Posterior vena cava (tissue), 2 donors: ENCODE results near the gene BEND5. TPM values are rescaled to one million over a fixed set of nuclear protein-coding genes. Genes with fewer than 3 reads are reported as not detected.
A peak's percentile ranks its signal among the peaks of the same experiment; 100 is the strongest.

Experiments used
- DNase-seq: peaks from one replicate; pipeline ENCODE4 v3.0.0-alpha.2; 2020; ENCODE audit warnings: low spot score
- intact Hi-C, 2 donors: fragments of 100-400 bp; cut with DNase I; formaldehyde crosslinking; loops; one replicate each; pipeline versions ENCODE4 v1.14.1 to v1.14.2; 2022 to 2023
- long read RNA-seq, 2 donors: library from polyadenylated mRNA; unstranded; transcript quantifications; one replicate each; pipeline ENCODE4 v2.0.0, GENCODE V29; 2020 to 2021
- total RNA-seq, 2 donors: library from RNA; stranded (reverse); fragmentation: NEBNext Ultra II Directional; extraction: Animal tissue kit (Norgen Biotek cat#: 25700); gene quantifications; one replicate each; pipeline ENCODE4 v1.2.1, GENCODE V29; 2021
- donor health status: DM: yes; HTN: yes; CAD: no.
- donor health status: DM: yes; HTN: yes; CAD: no.

BEND5 gene
- total RNA-seq, result 1 to 10 TPM; 2.7 to 5.8 TPM
- long read RNA-seq, donor 1, partial matches to known transcripts, result 0 of 4 reads
- long read RNA-seq, donor 1, other reads (novel, unspliced or antisense), result 2 of 4 reads
- long read RNA-seq, donor 2, partial matches to known transcripts, result 2 of 12 reads
- long read RNA-seq, donor 2, other reads (novel, unspliced or antisense), result 6 of 12 reads

- intact Hi-C loops, result no loop called here
- DNase-seq, result no peak
Measured at GRCh38 chr1:48776393-48777218, at the start of gene BEND5. Gene BEND5 (minus strand): TSS chr1:48776891. CDS start chr1:48776831, 60 bp downstream.

DNA sequence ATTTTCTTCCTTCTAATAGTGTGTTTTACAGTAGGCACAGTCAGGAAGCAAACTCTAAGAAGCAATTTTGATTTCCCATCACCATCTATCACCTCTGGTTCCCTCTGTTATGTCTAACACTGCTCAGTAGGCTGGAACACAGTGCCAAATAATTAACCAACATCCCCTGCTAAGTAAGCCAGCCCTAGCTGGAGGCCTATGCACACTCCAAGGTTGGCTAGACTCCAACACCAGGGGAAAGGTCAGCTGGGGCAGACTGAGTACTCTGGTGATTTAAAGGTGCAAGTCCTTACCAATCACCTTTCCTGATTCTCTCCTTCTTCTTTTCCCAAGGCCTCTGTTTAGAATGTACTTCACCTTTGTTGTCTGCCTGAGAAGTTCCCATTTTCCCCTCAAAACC, 46.5 kb upstream of the BEND5 start:
- no peak for DNase-seq
- intact Hi-C loops, result no loop called here

GRCh38 chr1:48820491-48820890, 43.8 kb upstream of the BEND5 start:
- intact Hi-C loops, result no loop called here
- no peak for DNase-seq

GRCh38 chr1:48817505-48818114, 40.9 kb upstream of the BEND5 start:
- DNase-seq, result peak; percentile 86
- intact Hi-C loops, result no loop called here

DNA sequence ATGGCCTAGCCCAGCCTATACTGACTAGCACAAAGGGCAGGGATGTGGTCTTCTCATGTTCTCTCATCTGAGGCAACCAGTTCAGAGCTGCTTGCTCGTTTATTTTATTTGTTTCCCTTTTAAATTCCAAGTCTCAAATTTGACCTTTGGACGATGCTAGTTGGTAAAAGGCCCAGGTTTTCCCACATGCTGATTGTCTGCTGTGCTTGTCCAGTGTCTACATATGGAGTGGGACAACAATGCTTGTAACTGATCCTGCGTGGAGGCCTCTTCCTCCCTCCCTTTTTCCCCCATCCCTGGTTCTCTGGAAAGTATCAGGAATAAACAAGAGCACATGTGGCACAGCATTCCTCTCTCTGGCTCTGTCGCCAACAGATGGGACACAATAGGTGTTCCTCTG, 34.0 kb upstream of the BEND5 start:
- intact Hi-C loops, result loop anchor here in 1 of 2 donors (5.0 kb wide), 1 partner anchor 127 kb away; no protein-coding TSS in a partner anchor
- no peak for DNase-seq

DNA sequence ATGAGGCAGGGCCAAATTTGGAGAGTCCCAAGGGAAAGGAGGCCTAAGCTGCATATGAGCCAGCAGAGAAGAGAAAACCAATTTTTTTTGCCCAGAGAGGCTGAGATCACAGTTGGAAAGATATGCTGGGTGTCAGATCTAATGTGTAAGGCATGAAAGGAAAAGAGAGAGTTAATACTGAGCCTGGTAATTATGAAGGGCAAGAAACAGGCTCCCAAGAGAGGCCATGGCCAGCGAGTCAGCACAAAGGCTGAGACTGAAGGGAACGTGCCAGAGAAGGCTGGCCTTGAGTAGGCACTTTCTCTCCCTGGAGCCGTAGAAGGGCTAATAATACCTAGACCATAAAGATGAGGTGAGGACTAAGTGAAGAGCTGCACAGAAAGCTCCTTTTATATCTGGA, 31.8 kb upstream of the BEND5 start:
- intact Hi-C loops, result loop anchor here in 1 of 2 donors (10.0 kb wide), 1 partner anchor 124 kb away; no protein-coding TSS in a partner anchor

GRCh38 chr1:48807554-48808260, 31.0 kb upstream of the BEND5 start:
- intact Hi-C loops, result loop anchor here in 1 of 2 donors (10.0 kb wide), 1 partner anchor 123 kb away; no protein-coding TSS in a partner anchor
- DNase-seq, result no peak

More for the DNA sequence above, 31.8 kb upstream of the BEND5 start:
- DNase-seq, result no peak

DNA sequence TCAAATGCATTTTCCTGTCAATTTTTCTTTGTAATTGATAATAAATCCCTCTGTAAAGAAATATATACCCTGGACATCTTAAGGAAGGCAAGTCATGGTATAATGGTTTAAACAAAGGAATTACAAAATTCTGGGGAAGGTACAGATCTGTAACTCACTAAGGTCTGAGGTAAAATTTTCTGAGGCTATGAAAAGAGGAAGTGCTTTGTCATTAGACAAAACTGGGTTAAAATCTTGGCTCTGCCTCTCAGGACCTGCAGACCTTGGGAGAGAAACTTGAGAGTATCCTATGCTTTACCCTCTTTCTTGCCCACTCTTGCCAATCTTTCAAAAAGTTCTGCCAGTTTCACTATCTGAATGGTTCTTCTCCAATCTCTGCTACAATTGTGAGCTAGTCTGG, 26.8 kb upstream of the BEND5 start:
- DNase-seq, result no peak
- intact Hi-C loops, result loop anchor here in 1 of 2 donors (10.0 kb wide), 1 partner anchor 119 kb away; no protein-coding TSS in a partner anchor

DNA sequence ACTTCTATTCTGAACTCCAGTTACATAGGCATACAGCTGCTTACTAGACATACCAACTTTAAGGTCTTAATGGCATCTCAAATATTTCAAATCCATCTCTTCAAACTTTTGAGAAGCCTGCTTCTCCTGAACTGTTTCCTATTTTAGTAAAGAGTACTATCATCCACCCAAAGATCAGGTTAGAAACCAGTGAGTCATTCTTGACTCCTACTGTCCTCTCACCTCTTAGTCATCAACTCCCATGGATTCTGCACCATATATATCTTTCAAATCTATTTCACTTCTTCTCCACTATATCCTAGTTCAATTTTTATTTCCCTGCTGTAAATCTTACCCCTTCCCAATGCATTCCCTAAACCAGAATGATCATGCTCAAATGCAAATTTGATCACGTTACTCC, 18.1 kb upstream of the BEND5 start:
- intact Hi-C loops, result no loop called here
- no peak for DNase-seq

GRCh38 chr1:48793863-48794262, 17.2 kb upstream of the BEND5 start:
- DNase-seq, result no peak
- intact Hi-C loops, result no loop called here

DNA sequence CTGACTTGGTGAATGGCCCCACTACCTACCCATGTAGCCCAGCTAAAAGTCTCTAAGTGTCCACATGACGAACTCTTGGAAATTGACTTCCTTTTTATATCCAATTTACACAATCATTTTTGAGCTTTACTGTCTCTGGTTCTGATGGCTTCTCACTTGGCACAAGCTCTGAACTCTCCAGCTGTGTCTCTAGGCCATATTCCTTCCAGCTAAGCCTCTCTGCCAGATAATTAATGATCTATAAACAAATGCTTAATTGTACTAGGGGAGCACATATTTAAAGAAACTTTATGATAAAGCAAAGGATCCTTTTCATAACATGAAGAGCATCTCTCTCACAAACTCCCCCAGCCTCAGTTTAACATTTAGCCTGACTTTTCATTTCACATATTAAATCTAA, 16.3 kb upstream of the BEND5 start:
- DNase-seq, result no peak

GRCh38 chr1:48790397-48790796, 13.7 kb upstream of the BEND5 start:
- intact Hi-C loops, result no loop called here
- DNase-seq, result no peak

More for the DNA sequence above, 16.3 kb upstream of the BEND5 start:
- intact Hi-C loops, result no loop called here

DNA sequence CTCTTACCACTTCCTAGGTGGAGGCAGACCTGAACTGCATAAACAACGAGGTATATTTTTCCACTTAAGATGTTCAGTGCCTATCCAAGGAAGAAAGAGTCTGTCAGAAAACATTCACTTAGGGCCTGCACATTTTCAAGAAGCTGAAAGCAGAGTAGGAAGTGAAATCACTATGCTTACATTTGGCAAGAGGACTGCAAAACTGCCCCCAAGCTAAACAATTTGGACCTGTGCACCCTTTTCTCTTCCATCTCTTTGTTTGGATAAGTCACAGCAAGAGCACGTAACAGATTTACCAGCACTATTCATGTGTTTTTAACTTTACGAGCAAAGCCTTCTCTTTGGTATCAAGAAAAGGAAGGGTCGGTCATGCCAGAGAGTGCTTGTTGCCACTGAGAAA, 13.2 kb upstream of the BEND5 start:
- intact Hi-C loops, result loop anchor here in 1 of 2 donors (10.0 kb wide), 1 partner anchor 625 kb away; no protein-coding TSS in a partner anchor
- no peak for DNase-seq

DNA sequence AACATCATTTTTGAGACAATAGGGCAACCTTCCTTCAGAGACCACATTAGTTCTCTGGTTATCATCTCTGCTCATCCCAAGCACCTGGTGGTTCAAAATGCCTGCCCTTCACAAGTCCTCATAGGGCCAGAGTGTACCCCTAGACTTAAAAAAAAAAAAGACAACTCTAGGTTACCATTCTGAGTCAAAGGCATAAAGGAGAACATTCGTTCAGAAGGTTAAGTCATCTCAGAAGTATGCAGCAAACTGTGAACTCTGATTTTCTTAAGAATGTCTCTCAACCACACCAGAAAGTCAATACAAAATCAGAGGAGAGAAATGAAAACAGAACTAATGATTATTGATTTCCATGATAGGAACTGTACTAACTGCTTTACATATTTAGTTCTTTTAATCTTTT, 9.2 kb upstream of the BEND5 start:
- intact Hi-C loops, result loop anchor here in 1 of 2 donors (10.0 kb wide), 1 partner anchor 629 kb away; no protein-coding TSS in a partner anchor

GRCh38 chr1:48784301-48784700, 7.6 kb upstream of the BEND5 start:
- intact Hi-C loops, result loop anchor here in 1 of 2 donors (10.0 kb wide), 1 partner anchor 630 kb away; no protein-coding TSS in a partner anchor
- no peak for DNase-seq

More for the DNA sequence above, 9.2 kb upstream of the BEND5 start:
- no peak for DNase-seq

- intact Hi-C loops, result no loop called here
- DNase-seq, result no peak
Measured at GRCh38 chr1:48777219-48777895, 666 bp upstream of the BEND5 start.

DNA sequence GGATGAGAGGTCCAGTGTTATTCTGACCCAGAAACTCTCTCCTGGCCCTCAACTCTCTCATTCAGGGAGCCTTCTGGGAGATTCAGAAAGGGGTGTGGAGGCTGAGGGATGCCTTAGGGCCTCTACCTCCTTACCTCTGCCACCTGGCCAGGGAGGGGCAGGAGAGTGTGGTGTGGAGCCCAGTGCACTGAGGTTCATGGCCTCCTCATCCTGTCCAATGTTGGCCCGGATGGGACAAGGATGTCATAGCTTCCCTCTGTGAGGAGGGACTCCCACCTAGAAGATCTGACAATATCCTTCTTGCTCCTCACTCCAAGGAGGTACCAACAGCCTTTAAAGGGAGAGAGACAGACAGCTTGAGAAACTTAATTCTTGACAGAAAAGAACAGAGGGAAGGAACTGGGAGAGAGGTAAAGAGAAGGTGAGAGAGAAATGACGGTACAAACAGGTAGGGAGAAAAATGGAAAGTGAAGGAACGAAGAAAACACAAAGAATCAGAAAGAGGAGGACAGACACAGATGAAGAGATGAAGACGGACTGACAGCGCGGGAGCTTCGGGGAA, 779 bp downstream of the BEND5 start:
- DNase-seq, result no peak
- intact Hi-C loops, result no loop called here

- no peak for DNase-seq
- intact Hi-C loops, result no loop called here
Measured at GRCh38 chr1:48773133-48773532, 3.6 kb downstream of the BEND5 start.
